Limb (tissue), 2 donors: Measurements from ENCODE around the gene ZNF516.
A peak's percentile ranks its signal among the peaks of the same experiment; 100 is the strongest.

Source experiments
- DNase-seq, 2 donors: peaks; one replicate each; pipeline ENCODE4 v3.0.0-alpha.2; 2016; ENCODE audit errors: extremely low spot score in 2 of 2

ZNF516 gene

DNA sequence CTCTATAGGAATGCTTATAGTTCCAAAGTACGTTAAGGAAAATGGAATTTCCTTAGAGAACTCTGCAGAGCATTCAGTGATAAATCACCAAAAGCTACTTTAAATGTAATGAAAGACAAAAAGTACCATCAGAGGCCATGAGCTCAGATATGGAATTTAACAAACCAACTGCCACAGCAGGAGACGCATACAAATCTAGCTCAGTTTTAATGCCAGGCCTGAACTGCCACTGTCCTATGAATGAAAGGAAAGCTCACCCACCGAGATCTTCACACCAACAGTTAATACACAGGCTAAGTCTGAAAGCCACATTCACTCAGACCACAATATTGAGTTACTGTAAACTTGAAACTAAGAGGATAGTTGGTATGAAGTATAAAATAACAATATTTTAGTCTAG lies 126.8 kb downstream of the ZNF516 start:
- no peak for DNase-seq

DNA sequence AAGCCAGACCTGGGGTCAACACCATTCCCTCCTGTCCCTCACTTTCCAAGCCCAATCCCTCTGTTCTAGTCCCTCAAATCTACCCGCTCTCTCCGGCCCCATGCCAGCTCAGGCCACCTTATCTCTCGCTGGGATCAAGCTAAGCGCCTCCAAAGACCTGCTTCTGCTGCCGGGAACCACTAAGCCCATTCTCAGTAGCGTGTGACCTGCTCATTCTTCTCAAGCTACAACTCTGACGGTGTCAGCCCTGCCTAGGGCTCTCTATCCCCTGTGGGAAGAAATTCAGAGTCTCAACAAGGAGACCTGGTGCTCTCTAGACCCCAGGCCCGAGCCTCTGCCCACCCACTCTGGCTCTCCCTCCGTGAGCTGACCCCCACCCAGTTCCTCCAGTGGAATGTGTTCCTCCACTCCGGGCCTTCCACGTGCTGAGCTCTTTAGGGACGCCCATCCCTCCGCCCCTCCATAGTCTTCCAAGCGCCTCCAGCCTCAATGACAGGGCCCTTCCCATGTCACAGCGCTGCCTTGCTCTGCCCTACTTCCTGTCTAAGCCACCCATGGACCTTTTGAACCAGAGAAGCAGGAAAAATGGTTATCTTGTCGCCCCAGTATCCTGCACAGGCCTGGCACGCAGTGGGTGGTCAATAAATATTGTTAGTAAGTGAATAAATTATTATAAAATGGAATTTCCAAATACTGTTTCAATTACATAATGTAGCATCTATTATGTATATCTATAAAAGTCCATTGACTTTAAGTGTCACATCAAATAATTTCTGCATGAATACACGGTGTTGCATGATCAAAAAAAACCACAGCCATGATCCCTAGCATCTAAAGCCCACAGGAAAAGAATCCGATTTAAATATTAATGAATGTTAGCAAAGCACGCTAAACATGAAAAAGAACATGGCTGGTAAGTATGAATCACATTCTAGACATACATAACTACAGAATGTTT lies 127.6 kb downstream of the ZNF516 start:
- no peak for DNase-seq

DNA sequence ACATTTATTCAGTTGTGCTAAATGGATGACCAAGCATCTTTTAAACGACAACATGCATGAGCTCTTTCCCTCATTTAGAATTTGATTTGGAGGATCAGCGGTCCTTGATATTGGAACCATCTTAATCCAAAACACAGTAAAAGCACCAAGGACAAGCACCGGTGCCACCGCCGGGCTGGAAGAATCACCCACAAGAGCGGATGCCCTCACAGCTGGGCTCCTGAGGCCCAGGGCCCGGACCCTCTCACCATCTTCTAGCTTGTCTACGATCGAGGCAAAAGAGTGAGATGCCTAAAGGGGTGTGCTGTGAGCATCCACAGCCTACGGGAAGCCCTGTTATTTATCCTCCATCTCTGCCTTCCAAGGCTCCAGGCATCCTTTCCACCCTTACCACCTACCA lies 129.5 kb downstream of the ZNF516 start:
- DNase-seq: no peak

DNA sequence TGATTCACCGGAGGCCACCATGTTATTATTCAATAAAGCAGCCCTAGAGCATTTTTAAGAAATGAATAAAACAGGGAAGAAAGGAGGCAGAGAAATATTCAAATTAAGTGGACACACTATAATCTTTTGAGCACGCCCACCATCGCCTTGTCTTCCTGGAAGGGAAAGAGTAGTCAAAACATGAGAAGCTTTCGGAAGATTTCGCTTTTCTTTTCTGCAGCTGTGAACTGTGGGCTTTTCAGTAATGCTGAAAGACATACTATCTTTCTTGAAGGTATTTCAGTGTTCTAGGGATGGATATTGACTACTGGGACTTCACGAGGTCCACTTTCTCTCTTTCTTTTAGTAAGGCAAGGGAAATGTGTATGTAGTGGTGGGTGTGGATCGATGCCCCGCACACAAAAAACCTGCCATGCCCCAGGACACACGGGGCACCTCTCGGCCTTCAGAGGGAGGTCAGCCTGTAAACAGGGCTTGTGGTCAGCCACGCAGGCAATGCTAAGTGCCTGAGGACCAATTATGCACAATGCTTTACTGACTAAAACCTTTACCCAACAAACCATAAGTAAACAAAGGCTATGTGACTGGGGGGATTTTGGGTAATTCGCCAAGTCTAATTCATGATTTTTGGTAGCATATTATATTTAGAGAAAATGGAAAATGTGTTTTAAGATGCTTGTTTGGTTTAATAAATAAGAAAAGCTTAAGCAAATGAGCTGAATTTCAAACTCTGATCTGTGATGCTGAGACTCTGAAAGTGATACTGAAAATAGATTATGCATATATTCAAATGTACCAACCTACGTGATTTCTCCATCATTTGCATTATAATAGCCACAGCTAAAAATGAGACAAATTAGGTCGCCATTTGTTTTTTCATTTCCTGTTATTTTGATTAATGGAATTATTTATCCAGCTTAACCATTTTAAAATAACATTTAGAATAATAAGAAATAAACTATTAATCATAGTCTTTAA lies 130.5 kb downstream of the ZNF516 start:
- no peak for DNase-seq

DNA sequence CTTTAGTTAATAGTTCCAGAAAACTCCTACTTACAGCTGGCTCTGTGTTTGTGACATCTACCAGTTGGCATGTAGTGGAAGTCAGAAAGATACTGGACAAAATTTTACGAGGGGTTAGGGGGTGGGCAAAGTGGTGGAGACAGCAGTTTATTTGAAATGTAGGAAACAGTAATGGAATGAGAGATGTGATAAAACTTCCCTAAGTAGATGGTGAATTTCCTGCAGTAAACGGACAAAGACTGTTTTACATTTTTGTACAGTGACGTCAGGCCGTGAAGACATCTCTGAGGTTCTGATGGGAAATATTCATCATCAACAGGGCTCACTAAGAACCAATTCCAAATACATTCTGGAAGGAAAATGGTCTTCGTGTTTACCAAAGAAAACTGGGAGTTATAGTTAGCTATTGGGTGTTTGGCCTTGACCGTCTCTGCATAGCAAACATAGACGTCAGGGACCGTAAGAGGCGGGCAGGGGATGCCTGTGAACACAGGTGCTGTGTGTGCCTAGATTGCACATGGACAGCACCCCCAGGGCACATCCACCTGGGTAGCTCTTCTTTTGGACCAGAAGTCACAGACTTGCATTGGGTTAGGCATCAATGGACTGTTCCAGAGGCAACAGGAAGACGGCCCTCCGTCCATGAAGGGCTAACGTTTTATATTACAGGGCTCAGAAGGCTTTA lies 131.5 kb downstream of the ZNF516 start:
- DNase-seq: no peak

DNA sequence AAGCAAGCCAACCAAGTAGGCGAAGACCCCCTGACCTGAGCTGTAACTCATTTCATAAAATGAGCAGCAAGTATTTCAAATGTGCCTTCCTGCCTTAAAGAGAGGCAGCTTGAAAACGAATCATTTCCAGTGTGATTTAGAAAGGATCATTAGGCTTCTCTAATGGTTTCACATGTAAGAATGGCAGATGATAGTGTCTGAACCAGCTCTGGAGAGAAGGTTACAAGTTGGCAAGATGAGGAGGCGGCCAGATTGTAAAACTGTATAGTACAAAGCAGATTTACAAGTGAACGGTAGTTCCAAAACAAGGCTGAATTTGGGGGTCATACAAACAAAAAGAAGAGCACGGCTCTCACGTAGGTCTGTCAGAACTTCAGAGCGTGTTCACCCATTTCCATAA lies 132.4 kb downstream of the ZNF516 start:
- no peak for DNase-seq

DNA sequence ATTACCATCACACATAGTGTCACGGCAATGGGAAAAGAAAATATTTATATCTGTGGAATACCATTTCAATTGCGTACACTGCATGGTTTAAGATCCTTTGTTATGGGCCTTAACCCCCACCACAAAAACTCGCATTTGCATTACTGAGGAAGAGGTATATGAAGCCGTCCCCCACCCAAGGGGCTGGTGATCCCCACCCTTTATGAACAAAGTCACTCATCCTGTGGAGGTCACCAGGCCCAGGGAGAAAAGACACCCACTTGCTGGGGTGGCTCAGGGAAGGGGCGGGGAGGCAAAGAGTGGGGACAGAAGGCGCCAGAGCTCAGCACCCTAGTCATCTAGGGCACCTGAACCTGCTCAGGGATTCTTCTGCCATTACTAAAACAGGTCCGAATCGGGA lies 133.8 kb downstream of the ZNF516 start:
- DNase-seq: no peak

DNA sequence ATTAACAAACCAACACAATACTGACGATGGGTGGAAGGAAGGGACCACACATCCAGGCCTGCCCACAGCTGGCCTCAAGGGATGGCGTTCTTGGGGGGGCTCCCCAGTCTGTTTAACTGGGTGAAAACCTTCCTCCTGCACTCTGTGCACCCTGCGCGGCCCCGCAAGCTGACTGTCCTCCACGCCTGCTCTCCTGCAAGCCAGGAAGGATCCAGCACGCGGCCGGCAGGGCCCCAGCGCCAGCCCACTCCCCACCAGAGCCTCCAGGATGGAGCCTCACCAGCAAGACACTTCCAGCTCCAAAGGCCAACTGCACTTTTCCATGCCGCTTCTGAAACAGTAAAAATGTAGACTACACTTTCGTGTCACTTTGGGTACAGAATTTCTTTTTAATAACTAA lies 135.1 kb downstream of the ZNF516 start:
- no peak for DNase-seq

DNA sequence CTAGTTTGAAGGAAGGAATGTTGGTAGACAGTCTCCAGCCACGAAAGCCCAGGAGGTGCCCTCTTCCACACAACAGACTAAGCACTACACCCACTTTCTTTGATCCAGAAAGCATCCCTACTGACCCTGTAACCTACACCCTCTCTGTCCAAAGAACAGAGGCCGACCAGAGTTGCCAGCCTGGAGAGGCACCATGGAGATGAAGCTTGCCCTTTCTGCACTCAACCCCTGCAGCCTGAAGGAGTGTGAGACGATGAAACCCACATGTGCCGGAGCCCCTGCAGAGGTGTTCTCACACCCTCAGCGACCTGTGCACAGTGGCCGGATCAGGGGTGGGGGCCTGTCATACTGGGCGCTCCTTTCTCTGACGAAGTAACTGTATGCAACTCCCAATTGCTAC lies 136.3 kb downstream of the ZNF516 start:
- DNase-seq: no peak

DNA sequence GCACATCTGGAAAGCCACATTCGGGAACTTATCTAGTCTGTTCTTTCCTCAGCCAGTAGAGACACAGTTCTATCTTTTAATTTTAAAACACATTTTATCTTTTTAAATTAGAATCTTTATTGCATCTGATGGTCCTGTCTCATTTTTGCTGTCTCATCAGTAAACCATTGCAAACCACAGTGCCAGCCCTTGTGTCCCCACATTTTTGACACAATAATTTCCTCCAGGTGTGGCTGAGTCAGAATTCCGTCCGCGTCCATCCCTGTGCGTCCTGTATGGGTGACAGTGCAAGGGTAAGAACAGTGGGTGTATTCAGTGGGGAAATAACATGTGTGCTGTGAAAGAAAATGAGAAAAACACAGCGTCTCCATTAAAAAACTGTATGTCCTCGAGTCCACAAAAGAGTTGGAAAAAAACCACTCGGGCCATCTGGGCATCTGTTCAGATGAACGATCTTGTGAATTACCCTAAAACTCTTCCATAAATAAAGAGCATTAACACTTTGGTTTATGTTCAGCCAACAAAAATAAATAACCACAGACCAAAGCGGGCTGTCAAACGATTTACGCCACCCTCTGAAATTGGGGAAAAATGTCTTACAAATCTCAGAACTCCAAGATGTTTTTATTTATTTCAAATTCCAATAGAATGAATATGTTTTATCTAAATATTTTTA lies 137.3 kb downstream of the ZNF516 start:
- DNase-seq: no peak

DNA sequence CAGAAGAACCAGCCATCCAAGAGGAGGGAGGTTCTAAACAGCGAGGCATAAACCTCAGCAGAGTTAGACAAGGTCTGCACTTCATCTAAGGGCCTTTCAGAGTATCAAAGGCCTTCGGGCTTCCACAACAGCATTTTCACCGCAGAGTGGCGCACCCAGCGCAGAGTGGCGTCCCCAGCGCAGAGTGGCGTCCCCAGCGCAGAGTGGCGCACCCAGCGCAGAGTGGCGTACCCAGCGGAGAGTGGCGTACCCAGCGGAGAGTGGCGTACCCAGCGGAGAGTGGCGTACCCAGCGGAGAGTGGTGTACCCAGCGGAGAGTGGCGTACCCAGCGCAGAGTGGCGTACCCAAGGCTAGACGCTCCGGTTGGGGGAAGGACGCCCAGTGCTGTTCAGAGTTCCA lies 137.9 kb downstream of the ZNF516 start:
- no peak for DNase-seq

DNA sequence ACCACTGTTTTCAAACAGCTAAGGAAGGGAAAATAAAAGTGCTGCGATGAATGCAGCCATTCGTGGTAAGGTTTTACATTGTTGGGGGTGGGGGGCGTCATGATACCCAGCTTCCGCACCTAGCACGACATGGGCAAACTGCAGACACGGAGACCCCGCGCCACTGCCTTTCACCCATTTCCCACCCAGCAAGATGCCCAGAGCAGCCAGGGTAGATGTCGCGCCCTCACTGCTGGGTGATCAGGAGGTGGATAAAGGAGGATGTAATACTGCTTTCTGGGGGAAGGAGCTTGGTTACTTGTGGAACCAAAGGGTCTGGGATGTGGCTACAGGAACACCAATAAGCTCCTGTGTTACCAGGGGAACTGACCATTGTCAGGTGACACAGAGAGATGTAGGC lies 138.4 kb downstream of the ZNF516 start:
- no peak for DNase-seq

DNA sequence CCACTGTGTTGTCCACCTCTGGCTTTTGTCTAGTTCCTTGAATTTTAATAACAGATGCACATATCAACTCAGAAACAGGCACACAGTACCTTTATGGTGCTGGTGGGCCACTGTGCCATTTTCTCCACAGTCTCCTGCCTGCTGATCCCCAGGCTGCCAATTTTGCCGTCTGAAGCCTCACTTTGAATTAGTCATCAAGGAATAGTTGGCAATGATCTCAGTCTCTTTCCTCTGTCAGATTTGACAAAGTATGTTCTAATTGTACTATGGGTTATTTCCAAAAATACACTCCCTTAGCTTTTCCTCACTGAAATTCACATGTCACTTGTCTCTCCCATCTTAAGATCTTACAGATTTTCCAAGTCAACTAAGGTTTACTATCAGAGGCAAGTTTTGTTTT lies 140.7 kb downstream of the ZNF516 start:
- no peak for DNase-seq

DNA sequence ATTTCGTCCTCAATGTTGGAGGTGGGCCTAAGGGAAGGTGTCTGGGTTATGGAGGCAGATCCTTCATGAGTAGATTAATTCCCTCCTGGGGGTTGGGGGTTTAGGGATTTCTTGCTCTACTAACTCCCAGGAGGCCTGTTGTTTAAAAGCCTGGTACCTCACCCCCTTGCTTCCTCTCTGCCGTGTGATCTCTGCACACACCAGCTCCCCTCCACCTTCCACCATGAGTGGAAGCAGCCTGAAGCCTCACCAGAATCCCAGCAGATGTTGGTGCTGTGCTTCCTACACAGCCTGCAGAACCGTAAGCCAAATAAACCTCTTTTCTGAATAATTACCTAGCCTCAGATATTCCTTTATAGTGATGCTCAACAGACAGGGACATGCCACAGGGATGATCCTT lies 141.5 kb downstream of the ZNF516 start:
- no peak for DNase-seq

DNA sequence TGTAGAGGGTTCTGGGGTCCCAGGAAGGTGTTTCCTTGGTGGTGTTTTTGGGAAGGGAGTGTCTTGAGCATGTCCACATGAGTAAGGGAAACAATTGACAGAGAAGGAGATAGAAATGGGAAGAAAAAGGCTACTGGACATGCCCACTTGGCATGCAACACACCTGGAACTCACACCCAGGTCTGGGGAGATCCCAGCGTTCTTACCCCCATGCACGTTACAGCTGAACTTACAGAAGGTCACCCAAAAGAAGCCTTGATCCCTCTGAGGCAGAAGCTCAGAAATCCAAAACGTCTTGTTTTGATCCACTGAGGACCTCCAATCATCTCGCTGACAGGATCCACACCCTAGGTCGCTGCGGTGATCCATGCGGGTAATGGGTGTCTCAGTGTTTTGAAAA lies 142.0 kb downstream of the ZNF516 start:
- DNase-seq: no peak

DNA sequence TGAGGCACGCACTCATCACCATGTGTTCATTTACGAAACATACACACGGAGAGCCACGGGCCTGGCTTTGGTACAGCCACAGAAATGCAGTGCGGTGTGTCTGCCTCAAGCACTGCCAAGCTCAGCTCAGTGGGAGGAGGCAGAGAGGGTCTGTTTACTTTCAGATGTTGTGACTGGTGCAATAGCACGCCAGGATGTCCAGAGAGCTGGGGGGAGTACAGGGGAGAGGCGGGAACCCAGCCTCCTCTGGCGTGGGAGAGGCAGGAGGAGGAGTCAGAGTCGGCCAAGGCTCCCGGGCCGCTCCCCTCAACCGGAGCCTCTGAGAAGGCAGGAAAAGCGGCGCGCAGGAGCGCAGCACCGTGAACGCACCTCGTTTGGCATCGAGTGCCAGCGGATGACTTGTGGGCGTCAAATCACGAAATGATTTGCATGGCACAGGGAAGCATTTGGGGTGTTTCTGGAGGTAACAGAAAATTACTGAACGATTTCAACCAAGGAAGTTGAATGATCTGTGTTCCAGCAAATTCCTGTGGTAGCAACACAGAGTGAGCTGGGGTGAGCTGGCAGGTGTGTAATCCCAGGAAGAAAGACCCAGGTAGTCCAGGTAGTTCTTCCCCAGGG lies 143.0 kb downstream of the ZNF516 start:
- DNase-seq: peak in 1 of 2 donors; percentile 40

DNA sequence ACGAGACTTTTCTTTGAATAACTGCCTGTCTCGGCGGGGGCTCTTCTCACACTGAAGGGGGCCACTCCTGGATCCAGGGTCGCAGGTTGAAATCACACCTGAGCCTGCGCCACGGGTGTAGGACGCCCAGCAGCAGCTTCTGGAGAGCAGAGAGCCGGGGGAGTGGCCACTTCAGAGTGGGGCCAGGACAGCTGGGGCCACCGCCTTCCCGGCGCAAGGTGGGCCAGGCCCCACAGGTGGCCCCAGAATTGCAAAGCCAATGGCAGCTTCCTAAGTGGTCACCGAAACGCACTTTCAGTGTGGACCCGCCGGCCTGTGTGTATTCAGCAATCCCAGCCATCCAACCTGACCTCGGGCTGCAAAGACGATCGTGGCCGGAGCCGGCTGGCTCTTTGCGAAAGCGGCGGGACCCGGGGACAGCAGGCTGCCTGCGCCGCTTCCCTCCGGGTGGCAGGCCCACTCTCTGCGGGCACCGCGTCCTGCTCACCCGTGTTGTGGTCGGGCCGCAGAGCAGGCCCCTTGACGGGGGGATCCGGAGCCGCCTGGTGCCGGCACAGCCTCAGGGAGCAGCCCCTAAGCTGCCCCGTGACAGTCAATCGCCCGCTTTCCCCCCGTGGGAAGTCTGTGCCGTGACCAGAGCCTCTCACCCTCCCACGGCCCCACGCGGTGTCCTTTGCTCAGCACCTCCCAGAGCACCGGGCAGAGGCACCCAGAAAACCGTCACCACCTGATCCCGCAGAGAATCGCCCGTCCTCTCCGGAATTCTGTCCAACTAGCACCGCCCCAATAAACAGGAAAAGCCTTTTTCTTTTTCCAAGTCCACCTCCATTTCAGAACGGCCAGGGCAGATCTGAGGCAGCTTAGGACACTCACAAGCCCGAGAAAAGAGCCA lies 144.7 kb downstream of the ZNF516 start:
- no peak for DNase-seq

DNA sequence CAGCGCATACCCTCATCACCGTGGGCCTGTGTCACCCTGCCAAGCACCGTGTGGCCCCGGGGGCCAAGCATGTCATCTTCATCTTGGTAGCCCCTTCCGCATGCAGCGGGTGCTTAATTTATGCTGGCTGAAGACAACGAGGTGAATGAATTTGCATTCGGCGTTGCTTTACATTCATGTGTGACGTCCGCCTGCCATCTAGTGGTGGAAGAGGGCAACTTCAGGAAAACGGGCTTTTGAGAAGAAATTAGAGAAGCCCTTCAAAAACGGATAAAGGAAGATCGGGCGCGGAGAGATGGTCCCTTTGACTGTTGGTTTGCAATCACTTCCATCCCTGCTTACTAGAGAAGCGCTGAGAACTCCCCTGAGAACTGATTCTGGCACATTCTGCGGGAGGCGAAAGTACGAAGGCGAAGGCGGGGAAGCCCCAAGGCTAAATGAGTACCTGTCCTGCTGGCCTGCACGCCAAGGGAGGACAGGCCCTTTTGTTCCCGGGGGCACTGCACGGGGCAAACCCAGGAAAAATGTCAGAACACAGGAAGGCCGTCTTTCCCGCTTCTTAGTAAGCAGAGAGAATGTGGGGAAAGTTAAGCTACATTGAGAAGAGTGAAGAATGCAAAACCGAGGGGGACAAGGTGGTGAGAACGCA lies 145.9 kb downstream of the ZNF516 start:
- peak; percentile 84 to 85 for DNase-seq
